SKM-1 (cell line): Measurements from ENCODE around the gene EIF4H.
"Not testable (repeated sequence)": the region's sequence is repeated elsewhere in the genome, so short reads cannot be mapped to it uniquely, and the experiment has no call there.

ENCODE experiments used
- DNase-seq: peaks from one replicate; lab custom pipeline; 2025; ENCODE audit not compliant: unreplicated experiment; lab: John Stamatoyannopoulos, UW

The EIF4H gene

GRCh38 chr7:74223711-74224510 is 49.8 kb downstream of the EIF4H start:
- no peak for DNase-seq

GRCh38 chr7:74224511-74224832 is 50.3 kb downstream of the EIF4H start:
- DNase-seq, result no peak

GRCh38 chr7:74224907-74225306 is 50.8 kb downstream of the EIF4H start:
- not testable (repeated sequence) for DNase-seq

- no peak for DNase-seq
These were observed 51.2 kb downstream of the EIF4H start for GRCh38 chr7:74225400-74225799.

GRCh38 chr7:74226633-74227032 is 52.5 kb downstream of the EIF4H start:
- DNase-seq, result peak; percentile 86

- no peak for DNase-seq
These were observed 55.1 kb downstream of the EIF4H start for GRCh38 chr7:74228951-74229900.

GRCh38 chr7:74230446-74231231 is 56.5 kb downstream of the EIF4H start:
- DNase-seq, result peak; percentile 77

- no peak for DNase-seq
These were observed 57.1 kb downstream of the EIF4H start for GRCh38 chr7:74231232-74231590.

GRCh38 chr7:74233655-74234285 is 59.6 kb downstream of the EIF4H start:
- DNase-seq, result no peak

- no peak for DNase-seq
These were observed 61.5 kb downstream of the EIF4H start for GRCh38 chr7:74235518-74236268.

- no peak for DNase-seq
These were observed 62.1 kb downstream of the EIF4H start for GRCh38 chr7:74236284-74236683.

- no peak for DNase-seq
These were observed 66.3 kb downstream of the EIF4H start for GRCh38 chr7:74240482-74240881.

- DNase-seq, result no peak
These were observed 67.9 kb downstream of the EIF4H start for GRCh38 chr7:74242122-74242443.

GRCh38 chr7:74246497-74246896 is 72.3 kb downstream of the EIF4H start:
- no peak for DNase-seq
